ENCODE measurements around the gene HSPA1A. TPM values are rescaled to one million over a fixed set of nuclear protein-coding genes. Genes with fewer than 3 reads are reported as not detected.
A peak's percentile ranks its signal among the peaks of the same experiment; 100 is the strongest.
"Not testable (repeated sequence)": the region's sequence is repeated elsewhere in the genome, so short reads cannot be mapped to it uniquely, and the experiment has no call there.

Gene HSPA1A
- total RNA-seq, 2 donors from 2014 or later, result 315 to 334 TPM

DNA sequence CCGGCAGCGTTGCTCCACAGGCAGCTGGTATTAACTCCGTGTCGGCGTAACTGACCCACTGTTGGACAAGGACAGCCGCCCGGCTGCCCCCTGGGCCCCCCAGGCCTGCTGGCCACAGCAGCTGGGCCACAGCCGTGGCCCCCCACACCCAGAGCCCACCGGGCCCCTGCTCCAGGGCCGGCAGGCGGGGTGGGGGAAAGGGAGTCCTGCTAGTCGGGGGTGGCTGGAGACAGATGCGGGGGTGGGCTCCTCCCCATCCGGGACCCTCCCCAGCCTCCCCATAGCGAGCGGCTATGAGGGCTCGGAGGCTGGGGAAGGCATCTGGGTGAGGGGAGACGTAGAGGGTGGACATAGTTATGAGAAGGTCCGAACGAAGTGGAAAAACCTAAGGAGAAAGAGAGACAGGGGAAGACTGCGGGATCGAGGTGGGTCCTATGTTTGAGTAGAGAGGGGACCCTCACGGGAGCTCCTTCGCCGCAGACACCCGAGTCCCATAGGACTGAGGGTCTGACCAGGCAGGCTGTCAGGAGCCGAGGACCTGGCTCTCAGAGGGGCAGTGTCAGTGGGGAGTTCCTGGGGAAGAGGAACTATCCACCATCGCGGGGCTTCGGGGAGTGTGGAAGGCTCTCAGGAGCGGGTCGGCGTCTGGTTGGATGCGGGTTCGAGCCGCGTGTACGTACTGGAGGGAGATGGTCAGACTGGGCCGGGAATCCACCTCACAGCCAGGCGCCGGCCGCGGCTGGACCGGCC lies 20.3 kb upstream of the HSPA1A start:
- DNase-seq (ENCODE audit: low spot score), result no peak
- Histone ChIP-seq H3K27ac (peak overlapping the region; percentile 88 to 94), H3K4me1 (peaks cover 0 to 12% of the 10 kb centered on the region in 2 donors), H3K9me3 (no peaks in the 10 kb centered on the region), H3K27me3 (no peaks in the 10 kb centered on the region), H3K4me3 (peak overlapping the region; percentile 67 to 95), H3K36me3 (peaks cover 6% of the 10 kb centered on the region)
- TF ChIP-seq CTCF (IDR thresholded peaks at IDR 0.05), result no peak

DNA sequence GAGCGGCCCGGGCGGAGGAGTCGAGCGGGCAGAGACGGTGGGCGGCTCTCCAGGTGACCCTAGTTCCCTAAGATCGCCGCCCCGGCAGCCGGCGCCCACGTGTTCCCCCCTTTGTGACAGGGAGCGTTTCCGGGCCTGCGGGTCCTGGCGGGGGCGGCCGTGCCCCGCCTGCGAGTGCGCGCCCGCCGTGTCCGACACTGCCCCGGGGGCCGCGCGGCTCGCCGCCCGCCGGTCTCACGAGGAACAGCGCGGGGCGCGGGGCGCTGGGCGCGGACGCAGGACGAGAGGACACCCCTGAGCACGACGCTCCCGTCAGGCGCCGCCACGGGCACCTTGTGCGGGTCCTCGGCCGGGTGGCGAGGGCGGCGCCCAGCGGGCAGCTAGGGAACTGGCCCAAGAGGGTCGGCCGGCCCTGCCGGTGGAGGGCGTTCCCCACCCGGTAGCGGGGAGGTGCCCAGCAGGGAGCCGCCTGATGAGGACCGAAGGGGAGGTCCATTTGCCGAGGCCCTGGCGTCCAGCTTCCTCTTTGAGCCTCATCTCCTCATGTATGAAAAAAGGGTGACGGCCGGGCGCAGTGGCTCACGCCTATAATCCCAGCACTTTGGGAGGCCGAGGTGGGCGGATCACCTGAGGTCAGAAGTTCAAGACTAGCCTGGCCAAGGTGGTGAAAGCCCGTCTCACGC lies 19.6 kb upstream of the HSPA1A start, which contains the start of gene VARS1:
VARS1 (minus strand) TSS at position 137 of the 683 bp plus-strand sequence. CDS start 535 bp downstream, outside the sequence.
- TF ChIP-seq CTCF (IDR thresholded peaks at IDR 0.05), result peak; percentile 68 to 86
- Histone ChIP-seq H3K9me3 (no peaks in the 10 kb centered on the region), H3K4me1 (peaks cover 0 to 12% of the 10 kb centered on the region in 2 donors), H3K36me3 (peaks cover 2% of the 10 kb centered on the region), H3K27me3 (no peaks in the 10 kb centered on the region), H3K27ac (peak within 1 kb of the TSS; percentile 88 to 94), H3K4me3 (peak within 1 kb of the TSS; percentile 67 to 95)
- peak; percentile 90 for DNase-seq (ENCODE audit: low spot score)

DNA sequence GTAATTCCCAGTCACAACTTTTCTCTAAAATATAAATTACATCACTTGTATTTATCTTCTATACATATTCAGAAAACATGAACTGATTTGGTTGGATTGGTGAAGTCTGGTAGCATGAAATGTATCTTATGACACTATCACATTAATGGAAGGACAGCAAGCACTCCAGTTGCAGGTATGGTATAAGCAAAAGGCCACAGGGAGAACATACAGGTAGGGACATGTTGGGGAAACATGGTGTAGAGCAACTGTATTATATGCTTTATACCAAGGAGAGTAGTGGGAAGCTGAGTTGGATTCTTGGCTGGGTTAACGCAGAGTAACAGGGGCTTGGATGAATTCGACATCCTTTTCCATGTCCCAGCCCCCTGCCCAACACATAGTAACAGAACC lies 18.4 kb upstream of the HSPA1A start:
- TF ChIP-seq CTCF (IDR thresholded peaks at IDR 0.05), result no peak

DNA sequence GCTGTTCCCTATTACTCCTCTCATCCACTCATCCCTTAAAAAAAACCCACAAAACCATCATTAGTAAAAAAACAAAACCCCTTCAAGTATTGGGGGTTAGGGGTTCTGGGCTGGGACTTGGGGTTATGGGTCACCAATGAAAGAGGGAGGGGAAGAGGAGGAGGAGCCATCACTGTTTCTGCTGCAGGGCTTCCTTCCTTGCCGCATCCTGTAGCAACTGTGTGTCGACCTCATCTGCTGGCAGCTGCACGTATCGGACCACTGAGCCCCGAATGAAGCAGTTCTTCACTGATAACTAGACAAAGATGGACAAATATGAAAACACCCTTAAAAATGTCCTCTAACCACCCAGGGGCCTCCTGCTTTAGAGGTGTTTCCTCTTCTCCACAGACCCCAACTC lies 17.8 kb upstream of the HSPA1A start:
- TF ChIP-seq CTCF (IDR thresholded peaks at IDR 0.05), result no peak
- Histone ChIP-seq H3K36me3 (peaks cover 12% of the 10 kb centered on the region), H3K9me3 (no peaks in the 10 kb centered on the region), H3K27me3 (no peaks in the 10 kb centered on the region), H3K27ac (no peak overlapping the region), H3K4me1 (peaks cover 0 to 12% of the 10 kb centered on the region in 2 donors), H3K4me3 (no peak overlapping the region)
- DNase-seq (ENCODE audit: low spot score), result no peak

More for the DNA sequence above, 18.4 kb upstream of the HSPA1A start:
- Histone ChIP-seq H3K4me3 (no peak overlapping the region), H3K36me3 (peaks cover 6% of the 10 kb centered on the region), H3K9me3 (no peaks in the 10 kb centered on the region), H3K4me1 (peaks cover 0 to 12% of the 10 kb centered on the region in 2 donors), H3K27me3 (no peaks in the 10 kb centered on the region), H3K27ac (no peak overlapping the region)
- DNase-seq (ENCODE audit: low spot score), result no peak

- Histone ChIP-seq H3K9me3 (no peaks in the 10 kb centered on the region), H3K27ac (no peak overlapping the region), H3K4me3 (no peak overlapping the region), H3K36me3 (peaks cover 12% of the 10 kb centered on the region), H3K27me3 (no peaks in the 10 kb centered on the region), H3K4me1 (peaks cover 0 to 4% of the 10 kb centered on the region in 2 donors)
- DNase-seq (ENCODE audit: low spot score), result no peak
- no peak for TF ChIP-seq CTCF (IDR thresholded peaks at IDR 0.05)
Observed at GRCh38 chr6:31799781-31800180, 15.6 kb upstream of the HSPA1A start.

DNA sequence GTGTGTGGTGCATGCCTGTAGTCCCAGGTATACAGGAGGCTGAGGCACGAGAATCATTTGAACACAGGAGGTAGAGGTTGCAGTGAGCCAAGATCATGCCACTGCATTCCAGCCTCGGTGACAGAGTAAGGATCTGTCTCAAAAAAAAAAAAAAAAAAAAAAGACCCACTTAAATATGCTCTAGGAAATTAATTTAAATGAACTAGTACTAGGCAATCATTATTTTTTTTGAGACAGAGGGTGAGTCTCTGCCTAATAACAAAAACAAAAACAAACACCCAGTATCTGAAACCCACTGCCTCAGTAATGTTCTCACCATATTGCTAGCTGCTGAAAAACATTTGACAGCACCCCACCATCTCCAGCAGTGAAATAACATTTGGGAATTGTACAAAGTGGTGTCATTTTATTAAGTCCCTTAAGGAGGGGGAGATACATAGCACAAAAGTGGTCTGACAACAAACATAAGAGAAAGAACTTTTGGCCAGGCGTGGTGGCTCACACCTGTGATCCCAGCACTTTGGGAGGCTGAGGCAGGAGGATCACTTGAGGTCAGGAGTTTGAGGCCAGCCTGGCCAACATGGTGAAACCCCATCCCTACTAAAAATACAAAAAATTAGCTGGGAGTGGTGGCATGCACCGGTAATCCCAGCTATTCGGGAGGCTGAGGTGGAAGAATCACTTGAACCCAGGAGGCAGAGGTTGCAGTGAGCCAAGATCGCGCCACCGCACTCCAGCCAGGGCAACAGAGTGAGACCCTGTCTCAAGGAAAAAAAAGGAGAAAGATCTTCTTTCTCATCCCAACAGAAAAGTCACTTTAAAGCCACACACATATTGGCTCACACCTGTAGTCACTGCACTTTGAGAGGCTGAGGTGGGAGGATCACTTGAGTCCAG lies 14.1 kb upstream of the HSPA1A start:
- H3K27me3 ChIP-seq; DNase-seq (ENCODE audit: low spot score); H3K27ac ChIP-seq; H3K9me3 ChIP-seq; H3K4me3 ChIP-seq: not testable (repeated sequence)
- Histone ChIP-seq H3K36me3 (peaks cover 12% of the 10 kb centered on the region), H3K4me1 (peaks cover 0 to 10% of the 10 kb centered on the region in 2 donors)

All from right atrium auricular region (tissue), 2 donors.